Measurements from ENCODE around the gene FGFR2.

The FGFR2 gene

DNA sequence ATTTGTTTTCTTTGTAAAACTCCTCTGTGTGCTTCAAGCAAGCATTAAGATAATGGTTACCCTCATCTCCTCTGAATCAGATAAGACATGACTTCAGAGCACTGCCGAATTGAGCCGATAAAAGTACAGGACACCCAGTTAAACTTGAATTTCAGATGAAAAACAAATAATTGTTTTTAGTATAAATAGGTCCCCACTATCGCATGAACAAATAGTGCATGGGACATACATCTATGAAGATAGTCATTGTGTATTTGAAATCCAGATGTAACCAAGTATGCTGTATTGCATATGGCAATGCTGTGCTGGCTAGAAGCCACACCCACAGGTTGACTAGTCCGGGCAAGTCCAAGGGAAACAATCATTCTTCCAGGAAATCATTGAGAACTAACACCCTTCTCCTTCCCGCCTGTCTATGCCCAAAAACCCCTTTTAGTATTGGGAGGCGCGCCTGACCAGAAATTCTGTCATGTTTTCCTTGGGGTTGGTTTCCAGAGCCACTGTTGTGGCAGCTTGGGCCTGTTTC, 12.6 kb upstream of the FGFR2 start:
- DNase-seq (ENCODE audit: low read depth) = no peak

- DNase-seq (ENCODE audit: low read depth) = no peak
Observed at GRCh38 chr10:121609426-121610380, 11.5 kb upstream of the FGFR2 start.

DNA sequence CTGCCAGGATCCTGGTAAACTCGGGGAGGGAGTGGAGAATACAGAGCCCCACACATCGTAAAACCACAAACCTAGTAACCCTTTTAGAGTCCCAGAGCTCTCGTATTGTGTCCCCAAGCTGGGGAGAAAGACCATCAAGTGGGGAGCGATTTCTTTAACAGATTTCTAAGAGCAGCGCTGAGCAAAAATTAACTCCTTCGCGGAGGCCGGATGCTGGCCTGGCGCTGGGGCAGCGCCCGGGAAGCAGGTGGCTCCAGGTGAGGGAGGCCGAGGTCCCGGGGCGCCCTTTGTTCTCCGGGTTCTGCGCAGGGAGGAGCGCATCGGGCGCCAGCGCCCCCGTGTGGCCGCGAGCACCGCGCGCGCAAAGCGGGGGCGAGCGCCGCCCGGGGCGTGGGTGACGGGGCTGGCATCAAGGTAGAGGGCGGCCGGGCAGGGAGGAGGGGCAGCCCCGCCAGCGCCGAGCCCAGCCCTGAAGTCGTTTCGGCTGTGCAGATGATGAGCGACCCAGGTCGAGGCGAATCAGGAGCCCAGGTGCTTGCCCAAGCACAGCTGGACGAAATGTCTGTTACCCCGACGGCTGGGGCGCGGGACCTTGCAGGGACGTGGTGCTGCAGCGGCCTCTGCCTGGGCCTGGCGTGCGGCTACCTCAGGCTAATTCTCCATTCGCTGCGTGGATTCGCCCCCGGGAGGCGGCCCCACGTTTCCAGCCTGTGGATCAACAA, 10.4 kb upstream of the FGFR2 start:
- no peak for DNase-seq (ENCODE audit: low read depth)

DNA sequence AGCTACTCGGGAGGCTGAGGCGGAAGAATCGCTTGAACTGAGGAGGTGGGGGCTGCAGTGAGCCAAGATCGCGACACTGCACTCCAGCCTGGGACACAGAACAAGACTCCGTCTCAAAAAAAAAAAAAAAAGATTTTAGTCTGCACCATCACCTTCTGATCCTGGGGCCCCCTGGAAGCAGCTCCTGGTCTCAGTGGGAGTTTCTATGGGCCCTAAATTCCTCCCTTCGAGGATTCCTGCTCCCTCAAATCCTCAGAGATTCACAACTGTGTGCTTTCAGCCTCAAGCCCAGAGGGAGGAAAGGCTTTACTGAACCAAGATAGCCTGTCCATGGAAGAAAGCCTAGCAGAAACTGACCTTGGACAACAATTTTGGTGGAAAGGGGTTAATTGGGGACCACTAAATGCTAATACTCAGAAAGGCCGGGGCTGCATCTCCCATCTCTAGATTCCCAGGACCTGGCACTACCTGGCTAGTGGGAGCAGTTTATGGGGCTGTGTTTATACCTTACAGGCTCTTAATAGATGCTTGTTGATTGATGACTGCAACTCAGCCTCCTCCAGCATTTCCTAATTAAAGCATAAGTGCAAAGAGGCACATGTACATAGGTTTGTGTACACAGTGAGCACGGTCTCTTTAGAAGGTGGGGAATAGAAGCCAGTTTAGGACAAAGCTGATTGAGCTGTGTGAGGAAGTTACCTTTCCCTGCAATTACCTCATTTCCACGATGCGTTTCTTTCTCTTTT, 9.2 kb upstream of the FGFR2 start:
- no peak for DNase-seq (ENCODE audit: low read depth)

DNA sequence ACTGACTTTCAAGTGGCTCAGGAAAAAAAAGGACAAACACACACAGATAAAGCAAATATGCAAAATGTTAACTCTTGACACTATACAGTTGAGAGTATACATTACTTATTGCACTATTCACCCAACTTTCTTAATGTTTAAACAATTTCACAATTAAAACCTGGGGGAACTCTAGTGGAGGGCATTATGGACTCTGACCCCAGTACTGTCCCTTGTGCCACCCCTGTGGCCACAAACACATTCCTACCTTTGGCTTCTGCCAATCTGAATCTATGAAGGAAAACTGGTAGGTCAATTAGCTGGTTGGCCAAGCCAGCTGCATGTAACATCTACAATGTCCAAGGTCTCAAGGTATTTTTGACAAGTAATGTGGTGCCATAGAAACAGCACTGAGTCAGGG, 7.5 kb upstream of the FGFR2 start:
- no peak for DNase-seq (ENCODE audit: low read depth)

GRCh38 chr10:121601458-121601857, 3.2 kb upstream of the FGFR2 start:
- no peak for DNase-seq (ENCODE audit: low read depth)

- DNase-seq (ENCODE audit: low read depth) = no peak
Observed at GRCh38 chr10:121600611-121601010, 2.4 kb upstream of the FGFR2 start.

GRCh38 chr10:121599947-121600346, 1.7 kb upstream of the FGFR2 start:
- DNase-seq (ENCODE audit: low read depth) = no peak

- no peak for DNase-seq (ENCODE audit: low read depth)
Observed at GRCh38 chr10:121597504-121598262, 561 bp downstream of the FGFR2 start.

GRCh38 chr10:121596689-121597503, 1.3 kb downstream of the FGFR2 start:
- DNase-seq (ENCODE audit: low read depth) = peak; percentile 32

- DNase-seq (ENCODE audit: low read depth) = no peak
Observed at GRCh38 chr10:121595806-121596688, 2.2 kb downstream of the FGFR2 start.

GRCh38 chr10:121595351-121595805, 2.9 kb downstream of the FGFR2 start:
- DNase-seq (ENCODE audit: low read depth) = peak; percentile 63

GRCh38 chr10:121594623-121595350, 3.5 kb downstream of the FGFR2 start:
- DNase-seq (ENCODE audit: low read depth) = peak; percentile 19

- DNase-seq (ENCODE audit: low read depth) = no peak
Observed at GRCh38 chr10:121594076-121594475, 4.2 kb downstream of the FGFR2 start.

DNA sequence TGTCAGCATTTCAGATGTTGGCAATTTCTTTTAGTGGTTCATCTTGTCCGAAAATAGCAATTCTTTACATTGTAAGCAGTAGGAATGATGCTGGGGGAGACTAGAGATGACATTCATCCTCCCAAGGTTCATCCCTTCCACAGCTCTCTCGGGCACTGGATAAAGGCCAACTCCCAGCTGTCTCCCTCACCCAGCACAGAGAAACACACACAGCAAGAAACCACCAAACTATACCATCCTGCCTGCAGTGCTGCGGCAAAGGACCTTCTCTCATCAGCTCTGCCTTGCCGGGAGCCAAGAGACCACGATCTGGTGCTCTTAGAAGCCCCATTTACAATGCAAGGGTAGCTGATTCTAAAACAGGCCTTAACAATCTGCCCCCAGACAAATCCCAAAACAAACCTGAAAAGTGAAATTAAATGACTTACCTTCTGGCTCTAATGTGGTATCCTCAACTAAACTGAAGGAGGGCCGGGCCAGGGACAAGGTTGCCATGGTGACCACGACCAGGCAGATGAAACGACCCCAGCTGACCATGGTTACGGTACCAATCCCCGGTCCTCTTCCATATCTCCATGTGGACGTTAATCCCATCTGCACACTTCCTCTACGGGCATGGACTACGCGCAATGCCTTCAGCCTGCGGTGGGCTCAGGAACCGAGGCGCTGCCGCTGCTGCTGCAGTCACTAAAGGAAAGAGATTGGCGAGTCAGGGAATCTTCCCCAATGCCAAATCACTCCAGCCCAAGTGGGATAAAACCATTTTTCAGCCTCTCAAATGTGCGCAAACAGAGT, 4.8 kb downstream of the FGFR2 start:
- no peak for DNase-seq (ENCODE audit: low read depth)

DNA sequence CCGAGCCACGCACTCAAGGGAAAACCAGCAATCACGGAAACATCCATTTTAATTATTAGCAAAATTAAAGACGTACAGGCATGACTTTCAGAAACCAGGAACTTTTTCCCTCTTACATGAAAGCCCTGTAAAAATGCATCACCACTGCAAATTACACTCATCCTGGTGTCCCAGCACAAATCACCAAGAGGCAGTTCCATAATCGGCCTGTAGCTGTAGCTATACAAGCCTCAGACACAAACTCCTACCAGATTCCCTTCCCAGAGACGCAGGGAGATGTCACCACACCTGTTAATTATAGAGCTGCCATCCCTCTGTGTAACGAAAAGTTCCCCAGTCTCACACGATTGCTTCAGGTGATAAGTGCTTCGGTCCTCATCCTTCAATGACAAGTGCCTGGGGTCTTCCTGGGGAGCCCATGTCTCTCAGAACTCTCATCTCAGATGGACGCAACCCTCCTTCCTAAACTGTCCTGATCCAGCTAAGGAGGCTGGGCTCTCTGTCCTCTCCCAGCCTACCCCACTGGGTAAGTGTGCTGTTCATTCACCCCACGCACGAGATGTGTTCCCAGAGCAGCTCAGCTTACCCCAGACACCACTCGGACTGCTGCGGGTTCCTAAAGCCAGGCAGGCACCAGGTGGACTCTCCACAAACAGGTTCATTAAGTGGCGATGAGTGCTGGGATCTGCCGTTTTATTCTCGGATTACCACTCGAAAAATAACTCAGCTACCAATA, 5.9 kb downstream of the FGFR2 start:
- no peak for DNase-seq (ENCODE audit: low read depth)

GRCh38 chr10:121591186-121591585, 7.1 kb downstream of the FGFR2 start:
- no peak for DNase-seq (ENCODE audit: low read depth)
